WTC11 (cell line): ENCODE results near the gene PCDH9. TPM values are rescaled to one million over a fixed set of nuclear protein-coding genes. Genes with fewer than 3 reads are reported as not detected.

ENCODE experiments used
- ATAC-seq: fragments of 200-7000 bp; cut with Tn5 transposase; 2 replicates; pipeline ENCODE4 v1.10.0; 2021; ENCODE audit warnings: mild to moderate bottlenecking, moderate library complexity
- CTCF ChIA-PET: fragments of 300-600 bp; sonication (Branson Sonifier 250); formaldehyde crosslinking; loops from one replicate; lab custom pipeline; 2021; ENCODE audit warnings: antibody characterized with exemption; lab: Charles Lee
- POLR2A ChIA-PET: fragments of 350-600 bp; sonication (Branson Sonifier 250); formaldehyde crosslinking; loops from one replicate; lab custom pipeline; 2021; ENCODE audit warnings: antibody characterized with exemption; lab: Charles Lee
- DNase-seq: peaks from one replicate; pipeline ENCODE4 v3.0.0; 2021; ENCODE audit warnings: low spot score
- H3K27ac Mint-ChIP-seq: 2 replicates; pipeline ENCODE4 v1.8.0; 2021; ENCODE audit warnings: mixed read lengths
- H3K27me3 Mint-ChIP-seq: 2 replicates; pipeline ENCODE4 v1.8.0; 2021; ENCODE audit warnings: low read depth, mild to moderate bottlenecking, moderate library complexity, mixed read lengths
- H3K36me3 Mint-ChIP-seq: 2 replicates; pipeline ENCODE4 v1.8.0; 2021; ENCODE audit warnings: mixed read lengths
- H3K4me1 Mint-ChIP-seq: 2 replicates; pipeline ENCODE4 v1.8.0; 2022; ENCODE audit warnings: mixed read lengths
- H3K4me3 Mint-ChIP-seq: 2 replicates; pipeline ENCODE4 v1.8.0; 2021; ENCODE audit warnings: mild to moderate bottlenecking, moderate library complexity, mixed read lengths
- H3K9me3 Mint-ChIP-seq: 2 replicates; pipeline ENCODE4 v1.8.0; 2021; ENCODE audit warnings: mixed read lengths
- ATF1 ChIP-seq: sonication (generic); formaldehyde crosslinking; IDR thresholded peaks from 2 replicates; pipeline ENCODE4 v1.8.1; 2023; ENCODE audit warnings: mild to moderate bottlenecking, moderate library complexity, missing genetic modification reagents
- ATF2 ChIP-seq: sonication (generic); formaldehyde crosslinking; IDR thresholded peaks from 2 replicates; pipeline ENCODE4 v1.8.1; 2022; ENCODE audit warnings: low read depth, missing genetic modification reagents, borderline replicate concordance
- CBFB ChIP-seq: sonication (generic); formaldehyde crosslinking; IDR thresholded peaks from 2 replicates; pipeline ENCODE4 v1.8.1; 2022; ENCODE audit warnings: mild to moderate bottlenecking, low read depth, missing genetic modification reagents
- ELF4 ChIP-seq: sonication (generic); formaldehyde crosslinking; IDR thresholded peaks from 2 replicates; pipeline ENCODE4 v1.8.1; 2022; ENCODE audit warnings: low read depth, mild to moderate bottlenecking, moderate library complexity, missing genetic modification reagents
- FOXP1 ChIP-seq: sonication (generic); formaldehyde crosslinking; IDR thresholded peaks from 2 replicates; pipeline ENCODE4 v1.8.0; 2022; ENCODE audit warnings: missing genetic modification reagents, mild to moderate bottlenecking, moderate library complexity, borderline replicate concordance
- GRHL2 ChIP-seq: fragments of 250-450 bp; sonication (Bioruptor Pico); IDR thresholded peaks from 2 replicates; pipeline ENCODE4 v1.8.0; 2022; ENCODE audit warnings: mild to moderate bottlenecking, moderate library complexity; ENCODE audit not compliant: insufficient replicate concordance, severe bottlenecking
- JAZF1 ChIP-seq: fragments of 250-450 bp; sonication (Bioruptor Pico); IDR thresholded peaks from 2 replicates; pipeline ENCODE4 v1.9.0; 2021; ENCODE audit warnings: moderate library complexity, mild to moderate bottlenecking, inconsistent platforms
- MXD4 ChIP-seq: fragments of 250-450 bp; sonication (Bioruptor Pico); IDR thresholded peaks from 2 replicates; pipeline ENCODE4 v1.8.0; 2021; ENCODE audit warnings: mild to moderate bottlenecking, moderate library complexity, borderline replicate concordance
- NR2C2 ChIP-seq: sonication (generic); formaldehyde crosslinking; IDR thresholded peaks from 2 replicates; pipeline ENCODE4 v1.8.0; 2022; ENCODE audit warnings: mild to moderate bottlenecking, missing genetic modification reagents
- NR3C1 ChIP-seq: sonication (generic); formaldehyde crosslinking; conservative IDR thresholded peaks from 2 replicates; pipeline ENCODE4 v1.8.1; 2023; ENCODE audit warnings: low read depth, mild to moderate bottlenecking, missing genetic modification reagents
- PREB ChIP-seq: sonication (generic); formaldehyde crosslinking; IDR thresholded peaks from 2 replicates; pipeline ENCODE4 v1.8.1; 2022; ENCODE audit warnings: mild to moderate bottlenecking, missing genetic modification reagents, moderate library complexity, borderline replicate concordance
- RORB ChIP-seq: fragments of 250-450 bp; sonication (Bioruptor Pico); IDR thresholded peaks from 2 replicates; pipeline ENCODE4 v1.9.0; 2021; ENCODE audit warnings: mild to moderate bottlenecking
- SP1 ChIP-seq: sonication (generic); formaldehyde crosslinking; conservative IDR thresholded peaks from 2 replicates; pipeline ENCODE4 v1.8.1; 2022; ENCODE audit warnings: missing genetic modification reagents
- TP53 ChIP-seq: sonication (generic); formaldehyde crosslinking; IDR thresholded peaks from 2 replicates; pipeline ENCODE4 v1.8.1; 2023; ENCODE audit warnings: mild to moderate bottlenecking, missing genetic modification reagents
- USF2 ChIP-seq: sonication (generic); formaldehyde crosslinking; IDR thresholded peaks from 2 replicates; pipeline ENCODE4 v1.8.1; 2023; ENCODE audit warnings: mild to moderate bottlenecking, missing genetic modification reagents, moderate library complexity
- ZMAT4 ChIP-seq: fragments of 250-450 bp; sonication (Bioruptor Pico); IDR thresholded peaks from 2 replicates; pipeline ENCODE4 v1.9.0; 2021; ENCODE audit warnings: mild to moderate bottlenecking
- ZNF121 ChIP-seq: sonication (generic); formaldehyde crosslinking; IDR thresholded peaks from 2 replicates; pipeline ENCODE4 v1.8.0; 2023; ENCODE audit warnings: missing genetic modification reagents
- ZNF138 ChIP-seq: sonication (generic); formaldehyde crosslinking; conservative IDR thresholded peaks from 2 replicates; pipeline ENCODE4 v1.8.1; 2022; ENCODE audit warnings: mild to moderate bottlenecking, moderate library complexity, missing genetic modification reagents
- ZNF232 ChIP-seq: sonication (generic); formaldehyde crosslinking; IDR thresholded peaks from 2 replicates; pipeline ENCODE4 v1.8.0; 2022; ENCODE audit warnings: mild to moderate bottlenecking, missing genetic modification reagents
- ZNF396 ChIP-seq: fragments of 250-450 bp; sonication (Bioruptor Pico); IDR thresholded peaks from 2 replicates; pipeline ENCODE4 v1.8.0; 2021; ENCODE audit warnings: mild to moderate bottlenecking, moderate library complexity, borderline replicate concordance
- total RNA-seq: library from RNA; stranded (reverse); gene quantifications from 3 replicates; pipeline ENCODE4 v1.2.3, GENCODE V29; 2021
- TF ChIP-seq, protein P1 (sequence below): fragments of 250-450 bp; sonication (Bioruptor Pico); IDR thresholded peaks from 2 replicates; pipeline ENCODE4 v1.9.0; 2021; ENCODE audit warnings: moderate library complexity, mild to moderate bottlenecking, inconsistent platforms, borderline replicate concordance
- TF ChIP-seq, protein P2 (sequence below): sonication (generic); formaldehyde crosslinking; IDR thresholded peaks from 2 replicates; pipeline ENCODE4 v1.8.0; 2022; ENCODE audit warnings: mild to moderate bottlenecking, missing genetic modification reagents
- TF ChIP-seq, protein P3 (sequence below): sonication (generic); formaldehyde crosslinking; IDR thresholded peaks from 2 replicates; pipeline ENCODE4 v1.8.0; 2023; ENCODE audit warnings: mild to moderate bottlenecking, missing genetic modification reagents

Gene PCDH9
- total RNA-seq, 1 experiment from 2014 or later = 0.48 TPM

DNA sequence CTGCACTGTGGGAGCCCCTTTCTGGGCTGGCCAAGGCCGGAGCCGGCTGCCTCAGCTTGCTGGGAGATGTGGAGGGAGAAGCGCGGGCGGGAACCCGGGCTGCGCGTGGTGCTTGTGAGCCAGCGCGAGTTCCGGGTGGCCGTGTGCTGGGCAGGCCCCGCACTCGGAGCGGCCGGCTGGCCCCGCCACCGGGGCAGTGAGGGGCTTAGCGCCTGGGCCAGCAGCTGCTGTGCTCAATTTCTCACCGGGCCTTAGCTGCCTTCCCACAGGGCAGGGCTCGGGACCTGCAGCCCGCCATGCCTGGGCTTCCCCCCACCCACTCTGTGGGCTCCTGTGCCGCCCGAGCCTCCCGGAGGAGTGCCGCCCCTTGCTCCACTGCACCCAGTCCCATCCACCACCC, 669.1 kb downstream of the PCDH9 start (continued):
- no peak for TF ChIP-seq USF2 (CRISPR knock-in tag)
- TF ChIP-seq MXD4 (CRISPR knock-in tag) = no peak
- no peak for TF ChIP-seq ELF4
- TF ChIP-seq, protein P1, sequence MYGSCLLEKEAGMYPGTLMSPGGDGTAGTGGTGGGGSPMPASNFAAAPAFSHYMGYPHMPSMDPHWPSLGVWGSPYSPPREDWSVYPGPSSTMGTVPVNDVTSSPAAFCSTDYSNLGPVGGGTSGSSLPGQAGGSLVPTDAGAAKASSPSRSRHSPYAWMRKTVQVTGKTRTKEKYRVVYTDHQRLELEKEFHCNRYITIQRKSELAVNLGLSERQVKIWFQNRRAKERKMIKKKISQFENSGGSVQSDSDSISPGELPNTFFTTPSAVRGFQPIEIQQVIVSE (CRISPR knock-in tag) = no peak
- TF ChIP-seq NR2C2 = no peak

DNA sequence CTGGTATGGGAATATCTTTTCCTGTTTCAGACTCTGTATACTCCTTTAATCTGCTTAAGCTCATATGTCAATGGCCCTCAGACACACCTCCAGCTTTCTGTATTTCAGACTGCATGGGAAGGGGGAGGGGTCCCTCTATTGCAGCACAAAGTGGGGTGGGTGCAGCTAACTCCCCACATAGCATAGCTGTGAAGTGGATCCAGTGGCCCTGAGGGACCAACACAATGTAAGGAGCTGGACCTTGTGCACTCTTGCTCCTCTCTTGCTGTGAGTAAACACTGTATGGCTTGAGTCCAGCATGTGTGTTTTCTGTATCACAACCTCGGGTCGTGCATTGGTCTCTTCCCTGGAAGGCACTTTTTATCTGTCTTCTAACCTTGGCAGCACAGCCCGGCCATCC, 669.9 kb downstream of the PCDH9 start:
- CTCF ChIA-PET = no interaction called here
- H3K9me3 Mint-ChIP-seq = peaks cover 32% of the 10 kb centered on the region
- no peak overlapping the region for H3K4me3 Mint-ChIP-seq
- H3K36me3 Mint-ChIP-seq = peaks cover 25% of the 10 kb centered on the region
- TF ChIP-seq, protein P2, sequence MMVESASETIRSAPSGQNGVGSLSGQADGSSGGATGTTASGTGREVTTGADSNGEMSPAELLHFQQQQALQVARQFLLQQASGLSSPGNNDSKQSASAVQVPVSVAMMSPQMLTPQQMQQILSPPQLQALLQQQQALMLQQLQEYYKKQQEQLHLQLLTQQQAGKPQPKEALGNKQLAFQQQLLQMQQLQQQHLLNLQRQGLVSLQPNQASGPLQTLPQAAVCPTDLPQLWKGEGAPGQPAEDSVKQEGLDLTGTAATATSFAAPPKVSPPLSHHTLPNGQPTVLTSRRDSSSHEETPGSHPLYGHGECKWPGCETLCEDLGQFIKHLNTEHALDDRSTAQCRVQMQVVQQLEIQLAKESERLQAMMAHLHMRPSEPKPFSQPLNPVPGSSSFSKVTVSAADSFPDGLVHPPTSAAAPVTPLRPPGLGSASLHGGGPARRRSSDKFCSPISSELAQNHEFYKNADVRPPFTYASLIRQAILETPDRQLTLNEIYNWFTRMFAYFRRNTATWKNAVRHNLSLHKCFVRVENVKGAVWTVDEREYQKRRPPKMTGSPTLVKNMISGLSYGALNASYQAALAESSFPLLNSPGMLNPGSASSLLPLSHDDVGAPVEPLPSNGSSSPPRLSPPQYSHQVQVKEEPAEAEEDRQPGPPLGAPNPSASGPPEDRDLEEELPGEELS (CRISPR knock-in tag) = no peak
- TF ChIP-seq ZNF396 (CRISPR knock-in tag) (no peak), FOXP1 (CRISPR knock-in tag) (no peak), NR3C1 (no peak)
- TF ChIP-seq, protein P3, sequence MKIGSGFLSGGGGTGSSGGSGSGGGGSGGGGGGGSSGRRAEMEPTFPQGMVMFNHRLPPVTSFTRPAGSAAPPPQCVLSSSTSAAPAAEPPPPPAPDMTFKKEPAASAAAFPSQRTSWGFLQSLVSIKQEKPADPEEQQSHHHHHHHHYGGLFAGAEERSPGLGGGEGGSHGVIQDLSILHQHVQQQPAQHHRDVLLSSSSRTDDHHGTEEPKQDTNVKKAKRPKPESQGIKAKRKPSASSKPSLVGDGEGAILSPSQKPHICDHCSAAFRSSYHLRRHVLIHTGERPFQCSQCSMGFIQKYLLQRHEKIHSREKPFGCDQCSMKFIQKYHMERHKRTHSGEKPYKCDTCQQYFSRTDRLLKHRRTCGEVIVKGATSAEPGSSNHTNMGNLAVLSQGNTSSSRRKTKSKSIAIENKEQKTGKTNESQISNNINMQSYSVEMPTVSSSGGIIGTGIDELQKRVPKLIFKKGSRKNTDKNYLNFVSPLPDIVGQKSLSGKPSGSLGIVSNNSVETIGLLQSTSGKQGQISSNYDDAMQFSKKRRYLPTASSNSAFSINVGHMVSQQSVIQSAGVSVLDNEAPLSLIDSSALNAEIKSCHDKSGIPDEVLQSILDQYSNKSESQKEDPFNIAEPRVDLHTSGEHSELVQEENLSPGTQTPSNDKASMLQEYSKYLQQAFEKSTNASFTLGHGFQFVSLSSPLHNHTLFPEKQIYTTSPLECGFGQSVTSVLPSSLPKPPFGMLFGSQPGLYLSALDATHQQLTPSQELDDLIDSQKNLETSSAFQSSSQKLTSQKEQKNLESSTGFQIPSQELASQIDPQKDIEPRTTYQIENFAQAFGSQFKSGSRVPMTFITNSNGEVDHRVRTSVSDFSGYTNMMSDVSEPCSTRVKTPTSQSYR (CRISPR knock-in tag) = no peak
- DNase-seq = no peak
- POLR2A ChIA-PET = no interaction called here
- H3K27ac Mint-ChIP-seq = no peak overlapping the region
- no peak for ATAC-seq
- H3K27me3 Mint-ChIP-seq = no peaks in the 10 kb centered on the region
- H3K4me1 Mint-ChIP-seq = peaks cover 13% of the 10 kb centered on the region

GRCh38 chr13:66559093-66559492, 671.0 kb downstream of the PCDH9 start:
- peaks cover 13% of the 10 kb centered on the region for H3K4me1 Mint-ChIP-seq
- DNase-seq (no peak), ATAC-seq (no peak)
- ChIA-PET POLR2A (no interaction called here), CTCF (no interaction called here)
- H3K36me3 Mint-ChIP-seq = peaks cover 25% of the 10 kb centered on the region
- no peak overlapping the region for H3K4me3 Mint-ChIP-seq
- H3K27ac Mint-ChIP-seq = no peak overlapping the region
- peaks cover 32% of the 10 kb centered on the region for H3K9me3 Mint-ChIP-seq
- TF ChIP-seq ZNF232 (CRISPR knock-in tag) (no peak), RORB (CRISPR knock-in tag) (no peak), ATF2 (CRISPR knock-in tag) (no peak)
- H3K27me3 Mint-ChIP-seq = no peaks in the 10 kb centered on the region

- POLR2A ChIA-PET = no interaction called here
- no peak for DNase-seq
- no peaks in the 10 kb centered on the region for H3K27me3 Mint-ChIP-seq
- CTCF ChIA-PET = interaction anchor here (0.6 kb wide), 1 partner anchor 258 kb away, joined by 3 read pairs; no protein-coding TSS in a partner anchor
- ATAC-seq = peak; percentile 97
- H3K4me3 Mint-ChIP-seq = no peak overlapping the region
- H3K27ac Mint-ChIP-seq = peak overlapping the region; percentile 42; the same call in 1 of the 2 replicates
- peaks cover 11% of the 10 kb centered on the region for H3K4me1 Mint-ChIP-seq
- peaks cover 32% of the 10 kb centered on the region for H3K9me3 Mint-ChIP-seq
- peaks cover 25% of the 10 kb centered on the region for H3K36me3 Mint-ChIP-seq
- TF ChIP-seq TP53 = no peak
- TF ChIP-seq ZNF121 (CRISPR knock-in tag) = no peak
- TF ChIP-seq ZMAT4 (CRISPR knock-in tag) = no peak
- TF ChIP-seq SP1 (CRISPR knock-in tag) = no peak
- TF ChIP-seq PREB (CRISPR knock-in tag) = no peak
- no peak for TF ChIP-seq GRHL2 (CRISPR knock-in tag)
- no peak for TF ChIP-seq ATF1 (CRISPR knock-in tag)
- no peak for TF ChIP-seq CBFB (CRISPR knock-in tag)
- no peak for TF ChIP-seq ZNF138
- TF ChIP-seq JAZF1 (CRISPR knock-in tag) = no peak
Measured at GRCh38 chr13:66558506-66558905, 671.6 kb downstream of the PCDH9 start.
